ENCODE measurements around the gene SYVN1. TPM values are rescaled to one million over a fixed set of nuclear protein-coding genes. Genes with fewer than 3 reads are reported as not detected.

Gene SYVN1
- total and polyA plus RNA-seq, 2 donors (not counting 3 experiments of a cell fraction or from before 2014, with no cell fraction given): 34.5 to 45.1 TPM

GRCh38 chr11:65156256-65156655 lies 21.9 kb upstream of the SYVN1 start:
- POLR2A ChIA-PET: interaction anchor here (0.6 kb wide), 1 partner anchor 8 kb away, joined by 4 read pairs; no protein-coding TSS in a partner anchor
- TF ChIP-seq JUN (IDR thresholded peaks at IDR 0.05; ENCODE audit: borderline replicate concordance, insufficient read depth, insufficient read length, low read depth): no peak
- TF ChIP-seq MYC (IDR thresholded peaks at IDR 0.05; ENCODE audit: low read depth, low read length): no peak
- no peak for TF ChIP-seq POLR2AphosphoS5 (IDR thresholded peaks at IDR 0.05; ENCODE audit: insufficient read depth, low read depth, low read length)
- TF ChIP-seq EZH2 (IDR thresholded peaks at IDR 0.05; ENCODE audit: borderline replicate concordance, low read depth, low read length, severe bottlenecking): no peak
- TF ChIP-seq CTCF (IDR thresholded peaks at IDR 0.05; ENCODE audit: extremely low read depth in 1 of 2, insufficient read depth in 1 of 2, low read depth in 1 of 2, low read length in 2 of 2): no peak
- TF ChIP-seq, protein P1, sequence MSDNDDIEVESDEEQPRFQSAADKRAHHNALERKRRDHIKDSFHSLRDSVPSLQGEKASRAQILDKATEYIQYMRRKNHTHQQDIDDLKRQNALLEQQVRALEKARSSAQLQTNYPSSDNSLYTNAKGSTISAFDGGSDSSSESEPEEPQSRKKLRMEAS (IDR thresholded peaks at IDR 0.05; ENCODE audit: insufficient read depth, insufficient read length): no peak
- no peak for TF ChIP-seq FOS (IDR thresholded peaks at IDR 0.05; ENCODE audit: borderline replicate concordance, insufficient read depth, low read length)
- TF ChIP-seq POLR2A (IDR thresholded peaks at IDR 0.05; ENCODE audit: low read depth, low read length): no peak
- no peak for TF ChIP-seq GATA2 (IDR thresholded peaks at IDR 0.05; ENCODE audit: insufficient read depth, insufficient read length, low read depth, low read length)
- H3K4me1 ChIP-seq (ENCODE audit: control insufficient read depth, extremely low read depth, insufficient read depth, low read length): no peaks in the 10 kb centered on the region
- H3K9me1 ChIP-seq (replicated peaks; ENCODE audit: control insufficient read depth, extremely low read depth, insufficient read depth, low read length): no peaks in the 10 kb centered on the region
- no peaks in the 10 kb centered on the region for H3K9me3 ChIP-seq (replicated peaks; ENCODE audit: control insufficient read depth, insufficient read depth, low read length)
- no peaks in the 10 kb centered on the region for H3K36me3 ChIP-seq (ENCODE audit: control insufficient read depth in 2 of 2, extremely low read depth in 1 of 2, insufficient read depth in 2 of 2, low read length in 2 of 2)
- intact Hi-C loops (cut with micrococcal nuclease): no loop called here
- H3K4me2 ChIP-seq (ENCODE audit: insufficient read depth, low read length): no peak overlapping the region
- DNase-seq (ENCODE audit: low read depth, low spot score) (no peak), FAIRE-seq (no peak)
- CTCF ChIA-PET: interaction anchor here (1.0 to 1.4 kb wide), 2 partner anchors 9 to 22 kb away, joined by 3 to 4 read pairs; no protein-coding TSS in a partner anchor
- no peak overlapping the region for H3K4me3 ChIP-seq (replicated peaks in 1 of 3; ENCODE audit: insufficient read depth in 1 of 3, low read depth in 1 of 3, low read length in 3 of 3)
- no peak overlapping the region for H3K27ac ChIP-seq (ENCODE audit: insufficient read depth, low read depth, low read length)
- H3K27me3 ChIP-seq (ENCODE audit: control insufficient read depth in 2 of 2, insufficient read depth in 2 of 2, low read length in 2 of 2): peaks cover 2 to 5% of the 10 kb centered on the region in 2 experiments
- dilution Hi-C loops (cut with MboI; ENCODE audit: extremely low pct_ligation_motif_present, low sequenced_read_pairs): no loop called here
- no peaks in the 10 kb centered on the region for H3K79me2 ChIP-seq (ENCODE audit: control insufficient read depth, insufficient read depth, low read length)
- no peak overlapping the region for H3K9ac ChIP-seq (replicated peaks; ENCODE audit: extremely low read depth, insufficient read depth, low read length)
- BruUV-seq (replicated peaks): no TSS peak
- H4K20me1 ChIP-seq (replicated peaks; ENCODE audit: control insufficient read depth, extremely low read depth, insufficient read depth, low read length): no peaks in the 10 kb centered on the region
- H2AFZ ChIP-seq (ENCODE audit: low read depth, low read length): no peak overlapping the region

Data from endothelial cell of umbilical vein (primary cell).